M059J (cell line): ENCODE data around the gene NCOA1. TPM values are rescaled to one million over a fixed set of nuclear protein-coding genes. Genes with fewer than 3 reads are reported as not detected.
"Not testable (repeated sequence)": the region's sequence is repeated elsewhere in the genome, so short reads cannot be mapped to it uniquely, and the experiment has no call there.

Experiments
- DNase-seq: peaks from one replicate; pipeline ENCODE4 v3.0.0-alpha.2; 2012; ENCODE audit warnings: low read depth
- total RNA-seq: library from RNA; depleted of rRNA; stranded (reverse); fragments of >200 nt; shearing (Covaris generic); gene quantifications from 2 replicates; pipeline ENCODE4 v1.2.3, GENCODE V29; 2014

NCOA1 gene
- total RNA-seq, 1 experiment from 2014 or later: 13.7 TPM

- no peak for DNase-seq
These were observed 16.5 kb downstream of the NCOA1 start for GRCh38 chr2:24507549-24507948.

- DNase-seq: no peak
These were observed 17.8 kb downstream of the NCOA1 start for GRCh38 chr2:24508878-24509277.

- DNase-seq: no peak
These were observed 18.4 kb downstream of the NCOA1 start for GRCh38 chr2:24509425-24509824.

GRCh38 chr2:24509840-24510239 is 18.8 kb downstream of the NCOA1 start:
- no peak for DNase-seq

- DNase-seq: no peak
These were observed 19.7 kb downstream of the NCOA1 start for GRCh38 chr2:24510771-24511170.

GRCh38 chr2:24511198-24511597 is 20.1 kb downstream of the NCOA1 start:
- no peak for DNase-seq

- DNase-seq: no peak
These were observed 20.8 kb downstream of the NCOA1 start for GRCh38 chr2:24511894-24512293.

GRCh38 chr2:24512404-24512803 is 21.4 kb downstream of the NCOA1 start:
- no peak for DNase-seq

- DNase-seq: no peak
These were observed 21.8 kb downstream of the NCOA1 start for GRCh38 chr2:24512831-24513230.

- no peak for DNase-seq
These were observed 22.4 kb downstream of the NCOA1 start for GRCh38 chr2:24513281-24514071.

- DNase-seq: no peak
These were observed 23.8 kb downstream of the NCOA1 start for GRCh38 chr2:24514820-24515219.

- DNase-seq: peak; percentile 64
These were observed 24.3 kb downstream of the NCOA1 start for GRCh38 chr2:24515335-24515734.

- peak; percentile 9 for DNase-seq
These were observed 24.8 kb downstream of the NCOA1 start for GRCh38 chr2:24515831-24516230.

- no peak for DNase-seq
These were observed 26.2 kb downstream of the NCOA1 start for GRCh38 chr2:24517247-24517646.

- no peak for DNase-seq
These were observed 29.1 kb downstream of the NCOA1 start for GRCh38 chr2:24520175-24520574.

- DNase-seq: no peak
These were observed 30.3 kb downstream of the NCOA1 start for GRCh38 chr2:24521162-24521857.

GRCh38 chr2:24521975-24522639 is 31.1 kb downstream of the NCOA1 start:
- DNase-seq: no peak

GRCh38 chr2:24527536-24527935 is 36.5 kb downstream of the NCOA1 start:
- DNase-seq: no peak

GRCh38 chr2:24530796-24531195 is 39.7 kb downstream of the NCOA1 start:
- DNase-seq: no peak

GRCh38 chr2:24531610-24532009 is 40.6 kb downstream of the NCOA1 start:
- not testable (repeated sequence) for DNase-seq

- not testable (repeated sequence) for DNase-seq
These were observed 41.0 kb downstream of the NCOA1 start for GRCh38 chr2:24532057-24532456.

GRCh38 chr2:24533574-24533973 is 42.5 kb downstream of the NCOA1 start:
- DNase-seq: not testable (repeated sequence)

GRCh38 chr2:24538720-24539119 is 47.7 kb downstream of the NCOA1 start:
- no peak for DNase-seq
